Measurements from ENCODE around the gene TXLNA.
"Not testable (repeated sequence)": the region's sequence is repeated elsewhere in the genome, so short reads cannot be mapped to it uniquely, and the experiment has no call there.

The TXLNA gene

DNA sequence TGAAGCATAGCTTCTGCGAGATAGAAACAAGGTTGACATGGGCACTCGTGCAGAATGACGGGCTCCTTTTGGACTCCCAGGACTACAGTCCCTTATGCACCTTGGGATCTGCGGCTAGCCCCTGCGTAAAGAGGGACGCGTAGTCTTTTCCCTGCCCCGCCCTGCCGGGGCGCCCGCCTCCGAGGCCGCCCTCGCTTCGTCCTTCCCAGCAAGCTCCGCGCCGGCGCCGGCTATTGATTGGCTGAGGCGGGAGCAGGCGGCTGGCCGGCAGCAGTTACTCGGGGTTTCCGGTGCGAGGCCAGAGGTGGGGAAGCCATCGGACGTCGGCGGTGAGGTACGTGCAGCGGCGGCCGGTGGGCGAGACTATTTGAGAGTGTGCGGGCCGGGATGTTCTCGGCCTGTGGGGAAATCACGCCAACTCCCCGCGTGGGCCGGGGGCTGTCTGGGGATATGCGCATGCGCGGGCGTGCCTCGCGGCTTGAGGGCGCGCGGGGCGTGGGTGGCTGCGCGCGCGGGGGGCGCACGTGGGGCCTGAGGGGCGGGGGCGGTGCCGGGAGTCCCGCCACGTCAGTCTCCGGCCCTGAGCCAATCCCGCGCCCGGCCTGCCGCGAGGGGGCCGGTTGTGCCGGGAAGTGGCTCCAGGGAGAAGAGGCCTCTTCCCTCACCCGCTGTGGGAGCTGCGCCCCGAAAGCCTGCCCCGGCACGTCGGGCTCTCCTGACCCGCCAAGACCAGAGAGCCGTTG lies at the start of gene TXLNA:
TSS of gene TXLNA (plus strand) at position 233 of the 743 bp plus-strand sequence. CDS start 671 bp downstream, outside the sequence.
- peak; percentile 88 for DNase-seq (ENCODE audit: low read depth in 2 of 2)

DNA sequence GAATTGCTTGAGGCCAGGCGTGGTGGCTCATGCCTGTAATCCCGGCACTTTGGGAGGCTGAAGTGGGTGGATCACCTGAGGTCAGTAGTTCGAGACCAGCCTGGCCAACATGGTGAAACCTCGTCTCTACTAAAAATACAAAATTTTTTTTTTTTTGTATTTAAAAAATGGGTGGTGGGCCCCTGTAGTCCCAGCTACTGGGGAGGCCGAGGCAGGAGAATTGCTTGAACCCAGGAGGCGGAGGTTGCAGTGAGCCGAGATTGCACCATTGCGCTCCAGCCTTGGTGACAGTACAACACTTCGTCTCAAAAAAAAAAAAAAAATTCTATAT lies 45.6 kb upstream of the TXLNA start:
- not testable (repeated sequence) for DNase-seq (ENCODE audit: low read depth in 2 of 2)

DNA sequence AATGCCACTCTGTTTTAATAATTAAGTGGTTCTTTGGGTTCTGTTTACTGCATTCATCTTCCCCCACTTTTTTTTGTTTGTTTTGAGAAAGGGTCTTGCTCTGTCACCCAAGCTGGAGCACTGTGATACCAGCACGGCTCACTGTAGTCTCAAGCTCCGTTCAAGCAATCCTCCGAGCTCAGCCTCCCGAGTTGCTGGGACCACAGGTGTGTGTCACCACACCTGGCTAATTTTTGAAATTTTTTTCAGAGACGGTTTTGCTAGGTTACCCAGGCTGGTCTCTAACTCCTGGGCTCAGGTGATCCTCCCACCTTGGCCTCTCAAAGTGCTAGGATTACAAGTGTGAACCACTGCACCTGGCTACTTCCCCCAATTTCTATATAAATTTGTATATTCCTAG lies 42.4 kb upstream of the TXLNA start:
- no peak for DNase-seq (ENCODE audit: low read depth in 2 of 2)

DNA sequence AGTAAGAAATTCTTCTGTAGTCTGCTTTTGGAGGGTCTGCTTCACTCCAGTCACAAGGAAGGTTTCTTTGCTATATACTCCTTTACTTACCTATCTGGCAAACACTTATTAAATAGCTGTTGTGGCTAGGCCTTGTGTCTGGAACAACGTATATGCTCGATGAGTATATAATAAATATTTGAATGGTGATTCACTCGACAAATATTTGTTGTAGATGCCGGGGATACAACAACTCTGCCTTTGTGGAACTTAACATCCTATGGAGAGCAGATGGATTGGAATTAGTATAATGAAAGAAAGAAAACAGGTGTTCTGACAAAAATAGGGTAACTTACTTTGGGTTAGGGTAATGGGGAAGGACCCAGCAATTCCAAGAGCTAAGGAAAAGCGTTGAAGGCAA lies 40.5 kb upstream of the TXLNA start:
- DNase-seq (ENCODE audit: low read depth in 2 of 2): no peak

DNA sequence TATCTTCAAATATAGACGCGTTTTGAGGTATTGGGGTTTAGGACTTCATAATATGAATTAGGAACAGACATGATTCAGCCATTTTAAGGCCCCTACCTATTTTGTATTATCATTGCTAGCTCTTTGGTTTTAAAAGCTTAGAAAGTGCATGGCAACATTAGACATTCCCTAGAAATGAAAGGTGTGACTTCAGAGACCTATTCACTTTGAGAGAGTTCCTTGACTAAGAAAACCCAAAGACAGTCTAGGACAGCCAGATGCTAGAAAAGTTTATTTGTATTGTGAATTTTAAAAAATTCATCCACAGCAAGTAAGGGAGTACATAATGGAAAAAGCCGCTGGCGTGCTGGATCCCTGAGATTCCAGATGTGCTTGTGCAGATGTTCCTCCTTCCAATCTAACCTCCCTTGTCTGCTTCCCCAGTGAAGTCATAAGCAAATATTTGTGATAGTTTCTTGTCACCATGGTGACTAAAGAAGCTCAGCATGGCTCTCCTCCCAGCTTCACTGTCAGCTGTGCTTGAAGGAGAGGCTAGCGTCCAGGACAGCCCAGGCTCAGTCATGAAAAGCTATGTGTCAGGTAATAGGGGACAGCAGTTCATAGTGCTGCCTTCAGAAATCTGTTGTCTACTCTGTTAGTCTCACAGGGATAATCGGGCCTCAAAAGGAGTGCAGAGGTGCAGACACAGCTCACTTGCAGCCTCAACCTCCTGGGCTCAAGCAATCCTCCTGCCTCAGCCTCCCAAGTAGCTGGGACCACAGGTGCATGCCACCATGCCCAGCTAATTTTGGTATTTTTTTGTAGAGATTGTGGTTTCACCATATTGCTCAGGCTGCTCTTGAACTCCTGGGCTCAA lies 36.8 kb upstream of the TXLNA start:
- DNase-seq (ENCODE audit: low read depth in 2 of 2): no peak

DNA sequence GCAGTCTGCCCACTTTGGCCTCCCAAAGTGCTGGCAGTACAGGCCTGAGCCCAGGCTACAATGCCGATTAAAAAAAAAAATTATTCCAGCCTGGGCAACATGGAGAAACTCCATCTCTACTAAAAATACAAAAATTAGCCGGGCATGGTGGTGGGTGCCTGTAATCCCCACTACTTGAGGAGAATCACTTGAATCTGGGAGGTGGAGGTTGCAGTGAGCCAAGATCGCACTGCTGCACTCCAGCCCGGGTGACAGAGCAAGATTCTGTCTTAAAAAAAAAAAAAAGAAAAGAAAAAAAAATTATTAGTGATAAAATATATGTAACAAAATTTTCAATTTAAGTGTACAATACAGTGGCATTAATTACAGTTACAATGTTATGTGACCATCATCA lies 36.2 kb upstream of the TXLNA start:
- not testable (repeated sequence) for DNase-seq (ENCODE audit: low read depth in 2 of 2)

DNA sequence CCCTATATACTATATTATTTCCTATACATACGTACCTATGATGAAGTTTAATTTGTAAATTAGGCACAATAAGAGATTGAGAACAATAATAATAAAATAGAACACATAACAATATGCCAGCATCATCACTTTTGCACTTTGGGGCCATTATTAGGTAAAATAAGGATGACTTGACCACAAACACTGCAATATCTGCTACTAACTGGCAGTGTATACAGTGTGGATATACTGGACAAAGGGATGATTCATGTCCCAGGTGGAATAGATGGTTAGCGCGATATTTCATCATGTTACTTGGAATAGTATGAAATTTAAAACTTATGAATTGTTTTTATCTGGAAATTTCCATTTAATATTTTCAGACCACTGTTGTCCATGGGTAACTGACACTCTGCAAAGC lies 35.4 kb upstream of the TXLNA start:
- no peak for DNase-seq (ENCODE audit: low read depth in 2 of 2)

DNA sequence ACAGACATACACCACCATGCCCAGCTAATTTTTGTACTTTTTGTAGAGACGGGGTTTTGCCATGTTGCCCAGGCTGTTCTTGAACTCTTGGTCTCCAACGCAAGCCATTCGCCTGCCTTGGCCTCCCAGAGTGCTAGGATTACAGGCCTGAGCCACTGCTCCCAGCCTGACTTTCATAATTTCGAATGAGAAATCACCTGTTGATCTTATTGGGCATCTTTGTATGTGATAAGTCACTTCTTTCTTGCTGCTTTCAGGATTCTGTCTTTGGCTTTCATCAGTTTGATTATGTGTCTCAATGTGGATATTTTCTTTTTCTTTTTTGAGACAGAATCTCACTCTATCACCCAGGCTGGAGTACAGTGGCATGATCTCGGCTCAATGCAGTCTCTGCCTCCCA lies 31.7 kb upstream of the TXLNA start:
- not testable (repeated sequence) for DNase-seq (ENCODE audit: low read depth in 2 of 2)

DNA sequence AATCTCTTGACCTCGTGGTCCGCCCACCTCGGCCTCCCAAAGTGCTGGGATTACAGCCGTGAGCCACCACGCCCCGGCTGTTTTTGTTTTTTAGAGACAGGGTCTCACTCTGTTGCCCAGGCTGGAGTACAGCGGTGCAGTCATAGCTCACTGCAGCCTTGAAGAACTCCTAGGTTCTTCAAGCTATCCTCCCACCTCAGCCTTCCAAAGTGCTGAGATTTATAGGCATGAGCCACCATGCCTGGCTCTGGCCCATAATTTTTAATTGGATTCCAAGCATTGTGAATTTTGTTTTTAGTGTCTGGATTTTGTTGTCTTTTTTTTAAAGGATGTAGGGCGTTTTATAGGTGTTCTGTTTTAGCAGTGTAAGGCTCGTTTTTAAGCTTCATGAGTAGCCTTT lies 28.6 kb upstream of the TXLNA start:
- DNase-seq (ENCODE audit: low read depth in 2 of 2): no peak

DNA sequence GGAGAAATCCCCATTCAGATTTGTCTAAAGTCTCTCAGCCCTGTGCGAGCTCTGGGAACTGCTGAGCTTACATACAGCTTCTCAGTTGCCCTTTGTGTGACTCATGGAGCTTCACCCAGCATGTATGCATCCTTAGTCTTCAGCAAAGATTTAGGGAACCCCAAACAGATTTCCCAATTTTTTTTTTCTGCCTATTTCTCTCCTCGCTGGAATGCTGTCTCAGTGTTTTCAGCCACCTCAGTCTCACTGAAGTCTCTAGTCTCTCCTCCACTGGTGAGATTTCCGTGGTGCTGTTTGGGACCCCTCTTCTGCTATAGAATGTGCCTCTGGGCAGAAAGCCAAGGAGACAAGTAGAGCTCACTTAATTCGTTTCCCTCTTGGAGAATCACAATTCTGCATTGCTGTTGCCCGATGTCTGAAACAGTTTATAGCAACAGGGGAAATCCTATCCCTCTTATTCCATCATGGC lies 28.1 kb upstream of the TXLNA start:
- DNase-seq (ENCODE audit: low read depth in 2 of 2): no peak

DNA sequence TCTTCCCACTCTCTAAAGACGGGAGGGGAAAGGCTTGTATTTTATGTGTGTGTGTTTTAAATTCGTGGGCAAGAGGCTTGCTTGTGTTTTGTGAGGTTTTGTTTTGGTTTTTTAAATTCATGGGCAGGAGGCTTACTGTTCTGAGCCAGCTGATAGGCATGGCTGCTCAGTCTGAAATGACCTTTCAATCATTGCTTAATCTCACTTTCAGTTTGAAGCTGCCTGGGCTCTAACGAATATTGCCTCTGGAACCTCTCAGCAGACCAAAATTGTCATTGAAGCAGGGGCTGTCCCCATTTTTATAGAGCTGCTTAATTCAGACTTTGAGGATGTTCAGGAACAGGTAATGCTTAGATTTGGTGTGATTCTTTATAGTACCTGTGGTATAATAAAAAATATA lies 20.3 kb upstream of the TXLNA start:
- no peak for DNase-seq (ENCODE audit: low read depth in 2 of 2)

DNA sequence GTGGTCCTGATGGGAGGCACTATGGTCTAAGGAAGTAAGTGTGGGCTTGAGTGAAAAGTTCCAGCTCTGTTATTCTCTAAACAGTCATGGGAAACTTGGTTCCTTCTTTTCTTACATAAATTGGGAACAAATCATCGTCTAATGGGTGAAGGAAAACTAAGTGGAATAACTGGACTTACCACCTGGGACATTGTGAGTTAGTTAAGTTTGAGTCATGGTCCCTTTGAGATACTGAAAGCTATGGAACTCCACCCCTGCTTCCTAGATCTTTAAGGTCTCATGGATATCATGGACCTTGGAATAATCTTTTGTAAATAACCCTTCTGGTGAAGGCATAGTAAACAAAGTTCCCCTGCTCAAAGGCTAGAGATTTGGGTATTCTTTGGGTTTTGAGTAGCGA lies 16.1 kb upstream of the TXLNA start:
- no peak for DNase-seq (ENCODE audit: low read depth in 2 of 2)

DNA sequence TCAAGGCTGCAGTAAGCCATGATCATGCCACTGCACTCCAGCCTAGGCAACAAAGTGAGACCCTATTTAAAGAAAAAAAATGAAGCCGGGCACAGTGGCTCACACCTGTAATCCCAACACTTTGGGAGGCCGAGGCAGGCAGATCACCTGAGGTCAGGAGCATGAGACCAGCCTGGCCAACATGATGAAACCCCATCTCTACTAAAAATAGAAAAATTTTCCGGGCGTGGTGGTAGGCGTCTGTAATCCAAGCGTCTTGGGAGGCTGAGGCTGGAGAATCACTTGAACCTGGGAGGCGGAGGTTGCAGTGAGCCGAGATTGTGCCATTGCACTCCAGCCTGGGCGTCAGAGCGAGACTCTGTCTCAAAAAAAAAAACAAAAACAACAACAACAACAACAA lies 13.8 kb upstream of the TXLNA start:
- DNase-seq (ENCODE audit: low read depth in 2 of 2): not testable (repeated sequence)

DNA sequence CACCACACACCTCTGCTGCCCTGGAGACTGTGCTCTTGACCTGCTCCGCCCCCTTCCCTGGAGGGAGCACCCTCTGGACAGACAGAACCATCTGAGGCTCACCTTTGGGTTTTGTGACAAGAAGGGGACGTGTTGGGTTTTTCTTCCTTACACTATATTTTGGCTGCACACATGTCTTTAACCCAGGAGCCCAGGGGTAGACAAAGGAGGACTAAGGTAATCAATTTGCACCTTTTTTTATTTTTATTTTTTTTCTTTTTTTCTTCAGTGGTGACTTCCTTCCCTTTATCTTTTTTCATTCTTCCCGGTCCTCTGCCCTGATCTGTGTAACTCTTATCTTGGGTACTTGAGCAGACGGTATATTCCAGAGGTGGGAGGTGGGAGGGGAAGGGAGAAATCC lies 8.5 kb upstream of the TXLNA start:
- DNase-seq (ENCODE audit: low read depth in 2 of 2): no peak

DNA sequence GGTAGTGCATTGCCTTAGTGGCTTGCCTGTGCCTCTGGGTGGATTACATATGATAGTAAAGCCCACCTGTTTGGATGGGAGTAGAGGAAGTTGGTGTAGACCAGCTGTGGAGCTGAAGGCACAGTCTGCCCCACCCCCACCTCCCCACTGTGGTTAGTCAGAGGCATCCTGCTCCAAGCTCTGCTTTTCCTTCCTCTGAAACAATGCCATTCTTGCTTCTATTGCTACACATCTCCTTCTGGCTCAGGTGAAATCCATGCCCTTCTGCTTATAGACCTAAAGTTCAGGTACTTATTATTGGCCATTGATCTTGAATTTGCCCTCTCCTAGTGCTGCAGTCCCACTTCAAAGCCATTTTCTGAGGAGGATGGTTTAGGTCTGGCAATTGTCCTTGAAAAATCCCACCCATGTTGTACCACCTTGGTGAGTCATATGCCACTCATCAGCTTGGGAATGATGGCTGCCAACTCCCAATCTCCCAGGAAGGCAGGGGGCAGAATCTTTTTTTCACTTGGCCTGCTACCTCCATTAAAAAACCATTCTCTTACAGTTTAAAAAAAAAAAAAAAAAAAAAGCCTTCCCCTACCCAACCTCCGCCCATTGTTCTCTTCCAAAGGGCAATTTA lies 6.7 kb upstream of the TXLNA start:
- DNase-seq (ENCODE audit: low read depth in 2 of 2): no peak

DNA sequence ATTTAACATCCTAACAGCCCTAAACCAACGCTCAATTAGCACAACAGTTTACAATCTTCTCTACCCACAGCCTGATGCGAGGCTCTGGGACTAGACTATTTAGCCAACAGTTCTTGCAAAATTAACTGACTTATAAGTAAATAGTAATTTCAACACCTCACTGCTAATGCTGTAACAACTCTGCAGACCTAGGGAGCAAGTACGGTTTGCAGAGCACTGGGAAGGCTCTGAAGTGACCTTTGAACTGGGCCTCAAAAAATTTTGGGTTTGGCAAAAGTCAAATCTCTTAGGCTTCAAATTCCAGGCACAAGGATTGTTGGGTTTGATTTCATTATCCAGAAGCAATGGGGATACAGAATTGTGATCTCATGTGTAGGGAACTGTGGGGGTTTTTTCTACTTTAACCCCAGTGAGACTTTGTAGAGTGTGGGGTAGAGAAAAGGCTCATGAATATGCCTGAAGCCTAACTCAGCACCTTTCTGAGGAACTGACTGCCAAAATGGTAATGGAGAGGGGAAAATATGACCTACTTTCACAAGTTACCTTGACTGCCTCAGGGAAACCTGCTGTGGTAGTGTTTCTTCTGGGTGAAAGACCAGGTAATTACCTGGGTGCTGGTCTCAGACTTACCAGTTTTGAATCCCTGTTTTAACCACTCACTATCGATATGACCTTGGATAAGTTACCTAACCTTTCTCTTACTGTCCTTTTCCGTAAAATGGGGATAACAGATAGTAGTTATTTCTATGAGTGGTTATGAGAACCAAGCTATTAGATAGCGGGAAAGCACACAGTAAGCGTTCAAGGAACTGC lies 889 bp upstream of the TXLNA start:
- no peak for DNase-seq (ENCODE audit: low read depth in 2 of 2)

DNA sequence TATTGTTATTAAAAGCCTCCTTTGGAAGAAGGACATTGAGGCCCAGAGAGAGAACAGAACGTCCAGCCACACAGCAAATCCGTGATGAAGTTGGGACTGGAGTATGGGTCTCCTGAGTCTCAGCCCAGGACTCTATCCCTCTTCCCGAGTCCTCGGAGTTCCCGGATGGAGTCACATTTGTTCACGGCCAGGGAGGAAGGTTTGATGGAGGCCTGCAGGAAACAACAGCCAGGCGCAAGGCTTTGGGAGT lies 357 bp upstream of the TXLNA start:
- no peak for DNase-seq (ENCODE audit: low read depth in 2 of 2)

DNA sequence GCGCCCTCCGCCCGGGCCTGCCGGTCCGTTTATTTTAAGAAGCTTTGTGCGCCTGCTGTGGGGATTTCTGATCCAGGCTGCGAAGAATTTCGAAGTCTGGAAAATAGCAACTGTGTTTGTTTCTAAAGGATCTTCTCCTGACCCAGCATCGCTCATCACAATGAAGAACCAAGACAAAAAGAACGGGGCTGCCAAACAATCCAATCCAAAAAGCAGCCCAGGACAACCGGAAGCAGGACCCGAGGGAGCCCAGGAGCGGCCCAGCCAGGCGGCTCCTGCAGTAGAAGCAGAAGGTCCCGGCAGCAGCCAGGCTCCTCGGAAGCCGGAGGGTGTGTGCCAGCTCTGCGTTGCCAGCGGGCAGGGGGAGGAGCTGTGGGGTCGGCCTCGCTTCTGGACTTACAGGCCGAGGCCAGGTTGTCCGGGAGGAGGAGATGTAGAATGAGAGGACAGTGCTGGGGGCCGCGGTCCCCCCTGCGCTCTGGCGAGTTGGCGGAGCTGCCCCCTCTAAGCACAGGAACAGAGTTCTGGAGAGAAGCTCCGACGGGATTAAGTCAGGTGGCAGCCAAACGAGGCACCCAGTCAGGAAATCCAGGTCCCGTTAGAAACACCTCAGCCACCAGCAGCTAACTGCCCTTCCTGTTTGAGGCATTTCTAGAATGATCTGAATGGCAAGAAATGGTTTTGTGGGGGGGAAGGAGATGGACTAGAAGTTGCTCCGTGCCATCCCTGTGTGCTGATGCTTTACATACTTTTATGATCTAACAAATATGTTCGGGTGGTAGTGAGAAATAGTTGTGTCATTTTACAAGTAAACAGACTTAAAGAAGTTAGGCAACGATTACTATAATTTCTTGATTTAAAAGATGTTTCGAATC lies 948 bp downstream of the TXLNA start:
- peak in 1 of 2 donors; percentile 24 for DNase-seq (ENCODE audit: low read depth in 2 of 2)

DNA sequence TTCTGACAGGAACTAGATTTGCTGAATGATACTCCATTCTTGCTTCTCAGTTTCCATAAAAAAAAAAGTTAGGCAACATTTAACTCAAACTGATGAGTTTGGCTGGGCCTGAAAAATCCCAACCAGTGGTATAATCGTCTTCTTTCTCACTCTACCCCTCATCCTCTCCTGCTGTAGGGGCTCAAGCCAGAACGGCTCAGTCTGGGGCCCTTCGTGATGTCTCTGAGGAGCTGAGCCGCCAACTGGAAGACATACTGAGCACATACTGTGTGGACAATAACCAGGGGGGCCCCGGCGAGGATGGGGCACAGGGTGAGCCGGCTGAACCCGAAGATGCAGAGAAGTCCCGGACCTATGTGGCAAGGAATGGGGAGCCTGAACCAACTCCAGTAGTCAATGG lies 1.6 kb downstream of the TXLNA start:
- DNase-seq (ENCODE audit: low read depth in 2 of 2): no peak

DNA sequence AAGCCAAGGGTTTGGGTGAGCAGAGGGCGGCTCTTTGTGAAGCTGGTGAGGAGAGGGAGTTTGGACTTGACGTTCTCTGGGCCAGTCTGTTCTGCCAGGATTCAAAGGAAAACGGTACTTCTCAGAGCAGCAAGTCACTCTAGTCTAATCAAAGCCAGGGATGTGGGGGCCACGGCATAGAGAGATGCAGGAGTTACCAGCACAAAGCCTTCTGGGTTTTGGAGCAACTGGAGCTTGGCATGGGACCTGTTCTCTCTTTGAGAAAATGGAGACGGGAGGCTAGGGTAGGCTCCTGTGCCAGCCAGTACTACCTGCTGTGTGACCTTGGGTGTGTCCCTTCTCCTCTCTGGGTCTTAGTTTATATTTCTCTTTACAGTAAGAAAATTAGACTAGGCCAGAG lies 2.1 kb downstream of the TXLNA start:
- no peak for DNase-seq (ENCODE audit: low read depth in 2 of 2)

DNA sequence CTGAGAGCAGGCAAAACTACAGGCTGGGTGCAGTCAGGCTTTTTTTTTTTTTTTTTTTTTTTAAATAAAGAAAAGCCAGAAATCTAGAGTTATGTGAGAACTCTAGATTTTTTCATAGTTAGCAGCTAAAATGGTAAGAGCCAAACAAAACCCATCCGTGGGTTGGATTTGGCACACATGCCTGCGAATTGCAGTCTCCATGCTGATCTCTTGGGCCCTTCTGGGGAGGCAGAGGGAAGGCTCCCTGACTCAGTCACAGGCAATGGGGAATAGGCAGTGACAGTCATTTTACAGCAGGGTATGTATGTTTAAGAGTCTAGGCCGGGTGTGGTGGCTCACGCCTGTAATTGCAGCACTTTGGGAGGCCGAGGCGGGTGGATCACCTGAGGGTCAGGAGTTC lies 2.6 kb downstream of the TXLNA start:
- no peak for DNase-seq (ENCODE audit: low read depth in 2 of 2)

Data from stimulated activated CD4-positive, alpha-beta T cell treated with anti-CD3 and anti-CD28 coated beads, Interleukin-1b, Interleukin-23, amount 100 ng/mL, for 4 hours (primary cell).